Hepatocyte (in vitro differentiated cells): ENCODE measurements around the gene GNG7.

Source experiments
- EZH2 ChIP-seq: fragments of 200-600 bp; sonication (generic); IDR thresholded peaks from 2 replicates; pipeline ENCODE4 v1.6.1; 2016; ENCODE audit warnings: antibody characterized with exemption, mild to moderate bottlenecking, borderline replicate concordance
- EZH2phosphoT487 ChIP-seq: fragments of 200-600 bp; sonication (generic); IDR thresholded peaks from one replicate; pipeline ENCODE4 v1.6.1; 2018; ENCODE audit warnings: antibody characterized with exemption, mild to moderate bottlenecking, low read depth, moderate library complexity; ENCODE audit not compliant: unreplicated experiment, severe bottlenecking
- TF ChIP-seq, protein P1 (sequence below): fragments of 200-600 bp; sonication (generic); IDR thresholded peaks from 2 replicates; pipeline ENCODE4 v1.5.1; 2016; ENCODE audit warnings: antibody characterized with exemption, mild to moderate bottlenecking; ENCODE audit not compliant: poor library complexity

DNA sequence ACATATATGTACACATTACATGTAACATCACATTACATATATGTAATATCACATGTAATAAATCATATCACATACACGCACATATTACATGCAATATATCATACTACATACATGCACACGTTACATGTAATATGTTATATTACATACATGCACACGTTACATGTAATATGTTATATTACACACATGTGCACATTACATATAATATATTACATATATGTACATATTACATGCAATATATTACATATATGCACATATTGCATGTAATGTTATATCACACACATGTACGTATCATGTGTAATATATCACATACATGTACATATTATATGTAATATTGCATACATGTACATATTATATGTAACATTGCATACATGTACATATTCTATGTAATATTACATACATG, 149.0 kb downstream of the GNG7 start:
- TF ChIP-seq, protein P1, sequence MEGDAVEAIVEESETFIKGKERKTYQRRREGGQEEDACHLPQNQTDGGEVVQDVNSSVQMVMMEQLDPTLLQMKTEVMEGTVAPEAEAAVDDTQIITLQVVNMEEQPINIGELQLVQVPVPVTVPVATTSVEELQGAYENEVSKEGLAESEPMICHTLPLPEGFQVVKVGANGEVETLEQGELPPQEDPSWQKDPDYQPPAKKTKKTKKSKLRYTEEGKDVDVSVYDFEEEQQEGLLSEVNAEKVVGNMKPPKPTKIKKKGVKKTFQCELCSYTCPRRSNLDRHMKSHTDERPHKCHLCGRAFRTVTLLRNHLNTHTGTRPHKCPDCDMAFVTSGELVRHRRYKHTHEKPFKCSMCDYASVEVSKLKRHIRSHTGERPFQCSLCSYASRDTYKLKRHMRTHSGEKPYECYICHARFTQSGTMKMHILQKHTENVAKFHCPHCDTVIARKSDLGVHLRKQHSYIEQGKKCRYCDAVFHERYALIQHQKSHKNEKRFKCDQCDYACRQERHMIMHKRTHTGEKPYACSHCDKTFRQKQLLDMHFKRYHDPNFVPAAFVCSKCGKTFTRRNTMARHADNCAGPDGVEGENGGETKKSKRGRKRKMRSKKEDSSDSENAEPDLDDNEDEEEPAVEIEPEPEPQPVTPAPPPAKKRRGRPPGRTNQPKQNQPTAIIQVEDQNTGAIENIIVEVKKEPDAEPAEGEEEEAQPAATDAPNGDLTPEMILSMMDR = no peak
- TF ChIP-seq EZH2 (no peak), EZH2phosphoT487 (no peak)
